ENCODE data around the gene DGKH.
"Not testable (repeated sequence)": the region's sequence is repeated elsewhere in the genome, so short reads cannot be mapped to it uniquely, and the experiment has no call there.

The DGKH gene

GRCh38 chr13:42113478-42113877, 65.0 kb downstream of the DGKH start:
- no peak for DNase-seq

GRCh38 chr13:42114278-42114677, 65.8 kb downstream of the DGKH start:
- DNase-seq = no peak

- no peak for DNase-seq
These were observed 66.5 kb downstream of the DGKH start for GRCh38 chr13:42114912-42115311.

GRCh38 chr13:42116225-42116624, 67.8 kb downstream of the DGKH start:
- no peak for DNase-seq

- no peak for DNase-seq
These were observed 70.6 kb downstream of the DGKH start for GRCh38 chr13:42119041-42119440.

GRCh38 chr13:42119875-42120274, 71.4 kb downstream of the DGKH start:
- no peak for DNase-seq

- DNase-seq = no peak
These were observed 75.2 kb downstream of the DGKH start for GRCh38 chr13:42123600-42123999.

- no peak for DNase-seq
These were observed 76.6 kb downstream of the DGKH start for GRCh38 chr13:42125046-42125445.

GRCh38 chr13:42127047-42127446, 78.6 kb downstream of the DGKH start:
- DNase-seq = no peak

- no peak for DNase-seq
These were observed 80.6 kb downstream of the DGKH start for GRCh38 chr13:42129033-42129432.

GRCh38 chr13:42136518-42136917, 88.1 kb downstream of the DGKH start:
- DNase-seq = no peak

- DNase-seq = no peak
These were observed 89.5 kb downstream of the DGKH start for GRCh38 chr13:42137856-42138537.

GRCh38 chr13:42140494-42140893, 92.0 kb downstream of the DGKH start:
- DNase-seq = no peak

GRCh38 chr13:42141052-42141451, 92.6 kb downstream of the DGKH start:
- DNase-seq = not testable (repeated sequence)

- DNase-seq = no peak
These were observed 97.9 kb downstream of the DGKH start for GRCh38 chr13:42146359-42146758.

GRCh38 chr13:42148538-42148937, 100.1 kb downstream of the DGKH start:
- no peak for DNase-seq

GRCh38 chr13:42149136-42149535, 100.7 kb downstream of the DGKH start:
- no peak for DNase-seq

- DNase-seq = no peak
These were observed 103.3 kb downstream of the DGKH start for GRCh38 chr13:42151781-42152180.

- no peak for DNase-seq
These were observed 104.0 kb downstream of the DGKH start for GRCh38 chr13:42152495-42152894.

GRCh38 chr13:42153199-42154113, 105.0 kb downstream of the DGKH start:
- DNase-seq = no peak

GRCh38 chr13:42155251-42155650, 106.8 kb downstream of the DGKH start:
- DNase-seq = no peak

GRCh38 chr13:42163338-42163737, 114.9 kb downstream of the DGKH start:
- DNase-seq = not testable (repeated sequence)

GRCh38 chr13:42163910-42164309, 115.5 kb downstream of the DGKH start:
- not testable (repeated sequence) for DNase-seq

- no peak for DNase-seq
These were observed 116.2 kb downstream of the DGKH start for GRCh38 chr13:42164557-42165125.

All from central memory CD4-positive, alpha-beta T cell (primary cell).